22Rv1 (cell line): ENCODE measurements around the gene DOCK9.
A peak's percentile ranks its signal among the peaks of the same experiment; 100 is the strongest.

Experiments used
- H3K27ac ChIP-seq: fragments of 450-650 bp; 2 replicates; pipeline ENCODE4 v1.5.1; 2017
- CTCF ChIP-seq: fragments of 450-650 bp; IDR thresholded peaks from 2 replicates; pipeline ENCODE4 v1.5.1; 2017; ENCODE audit warnings: mild to moderate bottlenecking
- ZFX ChIP-seq: fragments of 450-650 bp; IDR thresholded peaks from 2 replicates; pipeline ENCODE4 v1.6.1; 2017; ENCODE audit warnings: antibody characterized with exemption, borderline replicate concordance

The DOCK9 gene

GRCh38 chr13:98798849-98799645, 178.8 kb downstream of the DOCK9 start:
- TF ChIP-seq CTCF (no peak), ZFX (no peak)
- H3K27ac ChIP-seq = no peak overlapping the region

GRCh38 chr13:98797456-98797855, 180.4 kb downstream of the DOCK9 start:
- no peak for TF ChIP-seq ZFX
- TF ChIP-seq CTCF = no peak
- H3K27ac ChIP-seq = no peak overlapping the region

GRCh38 chr13:98796798-98797197, 181.1 kb downstream of the DOCK9 start:
- H3K27ac ChIP-seq = no peak overlapping the region
- TF ChIP-seq CTCF = no peak
- TF ChIP-seq ZFX = no peak

- TF ChIP-seq ZFX (no peak), CTCF (0 out of 2 replicates have a peak, but pooled peaks have one; percentile 1)
- no peak overlapping the region for H3K27ac ChIP-seq
Measured at GRCh38 chr13:98796191-98796590, 181.7 kb downstream of the DOCK9 start.

GRCh38 chr13:98795220-98795619, 182.6 kb downstream of the DOCK9 start:
- no peak overlapping the region for H3K27ac ChIP-seq
- TF ChIP-seq ZFX (no peak), CTCF (no peak)

GRCh38 chr13:98794498-98794897, 183.4 kb downstream of the DOCK9 start:
- TF ChIP-seq ZFX (no peak), CTCF (no peak)
- no peak overlapping the region for H3K27ac ChIP-seq

GRCh38 chr13:98792785-98793495, 184.9 kb downstream of the DOCK9 start:
- TF ChIP-seq ZFX (no peak), CTCF (no peak)

More at GRCh38 chr13:98792785-98793495, 184.9 kb downstream of the DOCK9 start:
- H3K27ac ChIP-seq = no peak overlapping the region
